DND-41 (cell line): ENCODE data around the gene CDH23.

ENCODE experiments used
- ATAC-seq: fragments of 200-7000 bp; cut with Tn5 transposase; 3 replicates; pipeline ENCODE4 v1.9.1; 2021; ENCODE audit warnings: low read depth; ENCODE audit not compliant: insufficient read depth
- DNase-seq: peaks from one replicate; pipeline ENCODE4 v3.0.0-alpha.2; 2020
- H2AFZ ChIP-seq: 2 replicates; pipeline ENCODE4 v1.6.0; 2012; ENCODE audit warnings: low read depth, low read length
- H3K27ac ChIP-seq: 2 replicates; pipeline ENCODE4 v1.5.1; 2012; ENCODE audit warnings: low read length, inconsistent platforms
- H3K27me3 ChIP-seq: fragments of 200-600 bp; sonication (generic); 2 replicates; pipeline ENCODE4 v1.6.0; 2012; ENCODE audit warnings: low read length, mild to moderate bottlenecking, inconsistent platforms; ENCODE audit not compliant: insufficient read depth, poor library complexity
- H3K36me3 ChIP-seq: 2 replicates; pipeline ENCODE4 v1.5.1; 2012; ENCODE audit warnings: low read length, inconsistent platforms; ENCODE audit not compliant: insufficient read depth
- H3K4me1 ChIP-seq: 2 replicates; pipeline ENCODE4 v1.5.1; 2012; ENCODE audit warnings: mild to moderate bottlenecking, low read length; ENCODE audit not compliant: insufficient read depth
- H3K4me2 ChIP-seq: 2 replicates; pipeline ENCODE4 v1.6.0; 2012; ENCODE audit warnings: mild to moderate bottlenecking, moderate library complexity, low read length, inconsistent platforms; ENCODE audit not compliant: insufficient read depth
- H3K4me3 ChIP-seq, 2 experiments: fragments of 200-600 bp in 1 of 2; shearing (Covaris generic) in 1 of 2; 2 replicates each; pipeline ENCODE4 v1.5.1; 2012 to 2016; ENCODE audit warnings: inconsistent platforms in 2 of 2, low read length in 2 of 2, mild to moderate bottlenecking in 2 of 2, low read depth in 1 of 2, moderate library complexity in 1 of 2
- H3K79me2 ChIP-seq: 2 replicates; pipeline ENCODE4 v1.6.0; 2012; ENCODE audit warnings: low read length, inconsistent platforms; ENCODE audit not compliant: insufficient read depth
- H3K9ac ChIP-seq: 2 replicates; pipeline ENCODE4 v1.6.0; 2012; ENCODE audit warnings: low read depth, mild to moderate bottlenecking, inconsistent platforms, low read length, moderate library complexity
- H3K9me3 ChIP-seq: 2 replicates; pipeline ENCODE4 v1.5.1; 2012; ENCODE audit warnings: low read length, moderate library complexity, mild to moderate bottlenecking, inconsistent platforms; ENCODE audit not compliant: insufficient read depth, severe bottlenecking
- H4K20me1 ChIP-seq: 2 replicates; pipeline ENCODE4 v1.6.0; 2012; ENCODE audit warnings: low read length; ENCODE audit not compliant: insufficient read depth
- CTCF ChIP-seq: IDR thresholded peaks from 2 replicates; pipeline ENCODE4 v1.5.1; 2012; ENCODE audit warnings: borderline replicate concordance, low read length, moderate library complexity, mild to moderate bottlenecking; ENCODE audit not compliant: poor library complexity, severe bottlenecking; ENCODE audit errors: extremely low read depth
- EZH2 ChIP-seq: IDR thresholded peaks from 3 replicates; pipeline ENCODE4 v1.6.1; 2012; ENCODE audit warnings: borderline replicate concordance, low read depth, mild to moderate bottlenecking, moderate library complexity, low read length, inconsistent platforms; ENCODE audit not compliant: severe bottlenecking

The CDH23 gene

GRCh38 chr10:71429304-71429703 is 32.6 kb downstream of the CDH23 start:
- Histone ChIP-seq H3K4me2 (no peak overlapping the region), H4K20me1 (no peaks in the 10 kb centered on the region), H3K27ac (no peak overlapping the region), H2AFZ (no peak overlapping the region), H3K27me3 (no peaks in the 10 kb centered on the region), H3K4me3 (no peak overlapping the region), H3K36me3 (no peaks in the 10 kb centered on the region), H3K4me1 (no peaks in the 10 kb centered on the region), H3K79me2 (no peaks in the 10 kb centered on the region), H3K9me3 (no peaks in the 10 kb centered on the region), H3K9ac (no peak overlapping the region)
- DNase-seq (no peak), ATAC-seq (no peak)
- TF ChIP-seq EZH2, result no peak
- no peak for TF ChIP-seq CTCF

- TF ChIP-seq CTCF, result no peak
- no peak for TF ChIP-seq EZH2
- no peak for DNase-seq
- H3K36me3 ChIP-seq, result no peaks in the 10 kb centered on the region
- ATAC-seq, result no peak; the same call in 2 of the 3 replicates
- no peak overlapping the region for H3K9ac ChIP-seq
- no peak overlapping the region for H3K27ac ChIP-seq
- H3K27me3 ChIP-seq, result no peaks in the 10 kb centered on the region
- no peak overlapping the region for H3K4me3 ChIP-seq
- H2AFZ ChIP-seq, result no peak overlapping the region
- H3K4me2 ChIP-seq, result no peak overlapping the region
- H3K79me2 ChIP-seq, result no peaks in the 10 kb centered on the region
- H3K9me3 ChIP-seq, result no peaks in the 10 kb centered on the region
- no peaks in the 10 kb centered on the region for H3K4me1 ChIP-seq
- H4K20me1 ChIP-seq, result no peaks in the 10 kb centered on the region
Measured at GRCh38 chr10:71429929-71430328, 33.2 kb downstream of the CDH23 start.

- H3K27ac ChIP-seq, result no peak overlapping the region
- no peaks in the 10 kb centered on the region for H3K79me2 ChIP-seq
- no peaks in the 10 kb centered on the region for H3K9me3 ChIP-seq
- no peak overlapping the region for H3K4me2 ChIP-seq
- no peak overlapping the region for H3K9ac ChIP-seq
- no peak for DNase-seq
- no peaks in the 10 kb centered on the region for H3K4me1 ChIP-seq
- no peak overlapping the region for H3K4me3 ChIP-seq
- no peaks in the 10 kb centered on the region for H4K20me1 ChIP-seq
- peak; percentile 19 for TF ChIP-seq CTCF
- TF ChIP-seq EZH2, result no peak
- H3K36me3 ChIP-seq, result no peaks in the 10 kb centered on the region
- peaks cover 3% of the 10 kb centered on the region for H3K27me3 ChIP-seq
- no peak overlapping the region for H2AFZ ChIP-seq
- no peak for ATAC-seq
Measured at GRCh38 chr10:71431239-71432100, 34.8 kb downstream of the CDH23 start.
